Nucleus accumbens (tissue), 56 donors: ENCODE measurements around the gene ZNF770.

Experiments
- DNase-seq, 56 donors: peaks; one replicate each; lab custom pipeline; 2025; lab: John Stamatoyannopoulos, UW

ZNF770 gene

GRCh38 chr15:34988027-34988902 is at the start of gene ZNF770:
Gene ZNF770, minus strand, starts transcription at chr15:34988287. Its CDS starts 4,853 bp downstream, at chr15:34983434.
- peak in 54 of 56 donors; percentile 11 to 88 (median 74) for DNase-seq

- DNase-seq, result no peak
Measured at GRCh38 chr15:35028235-35028984, 40.3 kb upstream of the ZNF770 start.

GRCh38 chr15:35023804-35024203 is 35.7 kb upstream of the ZNF770 start:
- DNase-seq, result no peak

GRCh38 chr15:35020974-35021373 is 32.9 kb upstream of the ZNF770 start:
- no peak for DNase-seq

GRCh38 chr15:35019404-35020327 is 31.6 kb upstream of the ZNF770 start:
- DNase-seq, result no peak

GRCh38 chr15:35014241-35014640 is 26.2 kb upstream of the ZNF770 start:
- DNase-seq, result no peak

- no peak for DNase-seq
Measured at GRCh38 chr15:35013370-35013769, 25.3 kb upstream of the ZNF770 start.

- DNase-seq, result no peak
Measured at GRCh38 chr15:35007397-35007796, 19.3 kb upstream of the ZNF770 start.

GRCh38 chr15:35005933-35006332 is 17.8 kb upstream of the ZNF770 start:
- no peak for DNase-seq

- DNase-seq, result no peak
Measured at GRCh38 chr15:35003928-35004327, 15.8 kb upstream of the ZNF770 start.

- no peak for DNase-seq
Measured at GRCh38 chr15:35000511-35000910, 12.4 kb upstream of the ZNF770 start.

- no peak for DNase-seq
Measured at GRCh38 chr15:34999906-35000305, 11.8 kb upstream of the ZNF770 start.

GRCh38 chr15:34994925-34995324 is 6.8 kb upstream of the ZNF770 start:
- no peak for DNase-seq

- no peak for DNase-seq
Measured at GRCh38 chr15:34993877-34994276, 5.8 kb upstream of the ZNF770 start.

- no peak for DNase-seq
Measured at GRCh38 chr15:34993412-34993811, 5.3 kb upstream of the ZNF770 start.

- DNase-seq, result peak in 2 of 56 donors; percentile 37 to 45
Measured at GRCh38 chr15:34987609-34988026, 469 bp downstream of the ZNF770 start.

GRCh38 chr15:34986771-34987480 is 1.2 kb downstream of the ZNF770 start:
- peak in 9 of 56 donors; percentile 2 to 50 (median 28) for DNase-seq

GRCh38 chr15:34986326-34986725 is 1.8 kb downstream of the ZNF770 start:
- DNase-seq, result no peak

- no peak for DNase-seq
Measured at GRCh38 chr15:34984889-34985630, 3.0 kb downstream of the ZNF770 start.
